ENCODE data around the gene STXBP6.

Gene STXBP6

GRCh38 chr14:24993631-24994030, 56.3 kb downstream of the STXBP6 start:
- TF ChIP-seq CTCF (IDR thresholded peaks at IDR 0.05; ENCODE audit: control insufficient read depth, insufficient read depth, low read depth, low read length, missing control alignments), result no peak
- DNase-seq (ENCODE audit: low read depth), result no peak
- no peak overlapping the region for H3K4me3 ChIP-seq (ENCODE audit: control insufficient read depth, low read depth, low read length)

GRCh38 chr14:24992624-24993360, 57.2 kb downstream of the STXBP6 start:
- DNase-seq (ENCODE audit: low read depth), result no peak
- H3K4me3 ChIP-seq (ENCODE audit: control insufficient read depth, low read depth, low read length), result no peak overlapping the region
- TF ChIP-seq CTCF (IDR thresholded peaks at IDR 0.05; ENCODE audit: control insufficient read depth, insufficient read depth, low read depth, low read length, missing control alignments), result no peak

GRCh38 chr14:24991821-24992220, 58.1 kb downstream of the STXBP6 start:
- no peak for DNase-seq (ENCODE audit: low read depth)
- H3K4me3 ChIP-seq (ENCODE audit: control insufficient read depth, low read depth, low read length), result no peak overlapping the region
- TF ChIP-seq CTCF (IDR thresholded peaks at IDR 0.05; ENCODE audit: control insufficient read depth, insufficient read depth, low read depth, low read length, missing control alignments), result no peak

GRCh38 chr14:24991288-24991687, 58.7 kb downstream of the STXBP6 start:
- TF ChIP-seq CTCF (IDR thresholded peaks at IDR 0.05; ENCODE audit: control insufficient read depth, insufficient read depth, low read depth, low read length, missing control alignments), result no peak
- no peak for DNase-seq (ENCODE audit: low read depth)
- no peak overlapping the region for H3K4me3 ChIP-seq (ENCODE audit: control insufficient read depth, low read depth, low read length)

GRCh38 chr14:24990773-24991172, 59.2 kb downstream of the STXBP6 start:
- DNase-seq (ENCODE audit: low read depth), result no peak
- TF ChIP-seq CTCF (IDR thresholded peaks at IDR 0.05; ENCODE audit: control insufficient read depth, insufficient read depth, low read depth, low read length, missing control alignments), result no peak
- H3K4me3 ChIP-seq (ENCODE audit: control insufficient read depth, low read depth, low read length), result no peak overlapping the region

GRCh38 chr14:24990050-24990449, 59.9 kb downstream of the STXBP6 start:
- no peak for DNase-seq (ENCODE audit: low read depth)
- TF ChIP-seq CTCF (IDR thresholded peaks at IDR 0.05; ENCODE audit: control insufficient read depth, insufficient read depth, low read depth, low read length, missing control alignments), result no peak
- no peak overlapping the region for H3K4me3 ChIP-seq (ENCODE audit: control insufficient read depth, low read depth, low read length)
